Liver (tissue), 9 donors: Measurements from ENCODE around the gene HIKESHI. TPM values are rescaled to one million over a fixed set of nuclear protein-coding genes. Genes with fewer than 3 reads are reported as not detected.

Experiments
- DNase-seq: peaks from one replicate; pipeline ENCODE4 v3.0.0-alpha.2; 2017; ENCODE audit warnings: low spot score
- H3K27ac ChIP-seq, 2 donors: one replicate each; pipeline ENCODE4 v1.7.0; 2013; ENCODE audit warnings: inconsistent platforms in 2 of 2, low read length in 2 of 2, control low read depth in 1 of 2, low read depth in 1 of 2, mild to moderate bottlenecking in 1 of 2
- H3K27me3 ChIP-seq, 4 donors: one replicate each; pipeline versions ENCODE4 v1.6.1 to v1.7.0; 2013; ENCODE audit warnings: low read length in 3 of 4, inconsistent platforms in 1 of 4, mild to moderate bottlenecking in 1 of 4, moderate library complexity in 1 of 4; ENCODE audit not compliant: control insufficient read depth in 4 of 4, insufficient read depth in 4 of 4
- H3K36me3 ChIP-seq, 4 donors: one replicate each; pipeline versions ENCODE4 v1.6.1 to v1.7.0; 2013; ENCODE audit warnings: low read length in 3 of 4, mild to moderate bottlenecking in 3 of 4, low read depth in 1 of 4, moderate library complexity in 1 of 4; ENCODE audit not compliant: control insufficient read depth in 4 of 4, insufficient read depth in 3 of 4
- H3K4me1 ChIP-seq, 4 donors: one replicate each; pipeline versions ENCODE4 v1.6.1 to v1.7.0; 2013; ENCODE audit warnings: low read length in 3 of 4, mild to moderate bottlenecking in 3 of 4, moderate library complexity in 1 of 4; ENCODE audit not compliant: control insufficient read depth in 4 of 4, insufficient read depth in 4 of 4
- H3K4me3 ChIP-seq, 3 donors: one replicate each; pipeline versions ENCODE4 v1.6.1 to v1.7.0; 2013; ENCODE audit warnings: low read length in 3 of 3, control low read depth in 1 of 3, low read depth in 1 of 3, mild to moderate bottlenecking in 1 of 3
- H3K9ac ChIP-seq, 2 donors: one replicate each; pipeline ENCODE4 v1.7.0; 2013; ENCODE audit warnings: low read length in 2 of 2, mild to moderate bottlenecking in 2 of 2, moderate library complexity in 2 of 2, control low read depth in 1 of 2, low read depth in 1 of 2
- H3K9me3 ChIP-seq, 4 donors: one replicate each; pipeline versions ENCODE4 v1.6.1 to v1.7.0; 2013; ENCODE audit warnings: low read length in 3 of 4; ENCODE audit not compliant: control insufficient read depth in 4 of 4
- ATF3 ChIP-seq: IDR thresholded peaks from 2 replicates; pipeline ENCODE4 v1.6.1; 2016; ENCODE audit warnings: antibody characterized with exemption
- CTCF ChIP-seq: fragments of 150-350 bp; IDR thresholded peaks from 2 replicates; pipeline ENCODE4 v1.5.1; 2017; ENCODE audit warnings: improper control_type of control experiment, low read depth, low read length; ENCODE audit not compliant: missing input control
- EGR1 ChIP-seq, 2 donors: IDR thresholded peaks; 2 replicates each; pipeline ENCODE4 v1.6.1; 2016 to 2018; ENCODE audit warnings: antibody characterized with exemption in 2 of 2, low read depth in 2 of 2
- FOXA1 ChIP-seq: IDR thresholded peaks from 2 replicates; pipeline ENCODE4 v1.6.1; 2016; ENCODE audit warnings: antibody characterized with exemption
- GABPA ChIP-seq, 2 donors: IDR thresholded peaks in 1 of 2; conservative IDR thresholded peaks in 1 of 2; 2 replicates each; pipeline ENCODE4 v1.6.1; 2016; ENCODE audit warnings: antibody characterized with exemption in 2 of 2, mild to moderate bottlenecking in 1 of 2, moderate library complexity in 1 of 2
- HNF4A ChIP-seq, 2 donors: conservative IDR thresholded peaks; 2 replicates each; pipeline ENCODE4 v1.6.1; 2016; ENCODE audit warnings: antibody characterized with exemption in 2 of 2, mild to moderate bottlenecking in 2 of 2
- HNF4G ChIP-seq: IDR thresholded peaks from 2 replicates; pipeline ENCODE4 v1.6.1; 2016; ENCODE audit warnings: antibody characterized with exemption
- MAX ChIP-seq: IDR thresholded peaks from 2 replicates; pipeline ENCODE4 v1.6.1; 2016; ENCODE audit warnings: antibody characterized with exemption
- NR2F2 ChIP-seq: IDR thresholded peaks from 2 replicates; pipeline ENCODE4 v1.6.1; 2016; ENCODE audit warnings: antibody characterized with exemption
- RAD21 ChIP-seq, 2 donors: IDR thresholded peaks; 2 replicates each; pipeline ENCODE4 v1.6.1; 2016; ENCODE audit warnings: antibody characterized with exemption in 2 of 2, mild to moderate bottlenecking in 2 of 2
- RXRA ChIP-seq, 2 donors: IDR thresholded peaks; 2 replicates each; pipeline ENCODE4 v1.6.1; 2017 to 2018; ENCODE audit warnings: antibody characterized with exemption in 2 of 2, mild to moderate bottlenecking in 1 of 2
- SP1 ChIP-seq: IDR thresholded peaks from 2 replicates; pipeline ENCODE4 v1.6.1; 2018; ENCODE audit warnings: antibody characterized with exemption, mild to moderate bottlenecking
- TAF1 ChIP-seq: conservative IDR thresholded peaks from 2 replicates; pipeline ENCODE4 v1.6.1; 2016; ENCODE audit warnings: antibody characterized with exemption, mild to moderate bottlenecking
- YY1 ChIP-seq: IDR thresholded peaks from 2 replicates; pipeline ENCODE4 v1.6.1; 2016; ENCODE audit warnings: antibody characterized with exemption, mild to moderate bottlenecking
- WGBS: extraction: QIAGEN DNeasy Blood & Tissue Kit; methylation state at CpG from one replicate; pipeline ENCODE4 v1.1.7; 2013; 5-methylcytosine and 5-hydroxymethylcytosine counted together
- polyA plus RNA-seq, 2 donors: library from polyadenylated mRNA; stranded (reverse) in 1 of 2; unstranded in 1 of 2; fragments of 200-250 nt in 1 of 2; fragments of >200 nt in 1 of 2; fragmentation: Nextera tagmentation in 1 of 2; extraction: Ambion mirVana in 1 of 2; gene quantifications; one replicate each; pipeline versions ENCODE4 v1.2.1 to v1.2.3, GENCODE V29; 2013 to 2015
- total RNA-seq, 2 donors: library from RNA; depleted of rRNA; stranded (reverse); fragments of >200 nt; gene quantifications; one replicate each; pipeline ENCODE4 v1.2.3, GENCODE V29; 2014
- TF ChIP-seq, protein P1 (sequence below): IDR thresholded peaks from 2 replicates; pipeline ENCODE4 v1.6.1; 2016; ENCODE audit warnings: antibody characterized with exemption, mild to moderate bottlenecking
- donor health status: healthy.
- donor health status: healthy.
- donor health status: healthy.
- donor health status: healthy.
- donor health status: healthy.

The HIKESHI gene
- total and polyA plus RNA-seq, 4 donors: 13.3 to 23.3 (median 20.3) TPM

GRCh38 chr11:86341382-86341781, 39.3 kb downstream of the HIKESHI start:
- Histone ChIP-seq H3K27ac (no peak overlapping the region), H3K4me3 (no peak overlapping the region), H3K36me3 (peaks cover 1 to 18% (median 9%) of the 10 kb centered on the region in 4 donors), H3K9ac (no peak overlapping the region), H3K4me1 (no peaks in the 10 kb centered on the region), H3K27me3 (no peaks in the 10 kb centered on the region), H3K9me3 (no peaks in the 10 kb centered on the region)
- no peak for DNase-seq
- 97% methylated on average over 3 of the region's 3 CpGs for WGBS
- TF ChIP-seq MAX (no peak), HNF4G (no peak)

DNA sequence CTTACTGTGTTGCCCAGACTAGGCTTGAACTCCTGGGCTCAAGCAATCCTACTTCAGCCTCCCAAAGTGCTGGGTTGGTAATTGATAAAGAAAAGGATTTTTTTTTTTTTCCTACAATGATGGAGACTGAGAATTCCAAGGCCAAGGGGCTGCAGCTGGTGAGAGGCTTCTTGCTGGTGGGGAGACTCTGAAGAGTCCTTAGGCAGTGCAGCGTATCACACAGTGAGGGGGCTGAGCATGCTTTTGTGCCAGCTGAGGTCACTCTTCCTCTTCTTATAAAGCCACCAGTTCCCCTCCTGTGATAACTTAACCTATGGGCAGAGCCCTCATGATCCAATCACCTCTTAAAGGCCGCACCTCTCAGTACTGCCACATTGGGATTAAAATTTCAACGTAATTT, 44.5 kb downstream of the HIKESHI start:
- DNase-seq: no peak
- Histone ChIP-seq H3K4me1 (no peaks in the 10 kb centered on the region), H3K27ac (no peak overlapping the region), H3K27me3 (no peaks in the 10 kb centered on the region), H3K4me3 (no peak overlapping the region), H3K9ac (no peak overlapping the region), H3K36me3 (peaks cover 0 to 12% (median 6%) of the 10 kb centered on the region in 4 donors), H3K9me3 (no peaks in the 10 kb centered on the region)
- TF ChIP-seq YY1: no peak
- TF ChIP-seq HNF4A (conservative IDR thresholded peaks at IDR 0.05): no peak
- TF ChIP-seq CTCF: no peak
- TF ChIP-seq, protein P1, sequence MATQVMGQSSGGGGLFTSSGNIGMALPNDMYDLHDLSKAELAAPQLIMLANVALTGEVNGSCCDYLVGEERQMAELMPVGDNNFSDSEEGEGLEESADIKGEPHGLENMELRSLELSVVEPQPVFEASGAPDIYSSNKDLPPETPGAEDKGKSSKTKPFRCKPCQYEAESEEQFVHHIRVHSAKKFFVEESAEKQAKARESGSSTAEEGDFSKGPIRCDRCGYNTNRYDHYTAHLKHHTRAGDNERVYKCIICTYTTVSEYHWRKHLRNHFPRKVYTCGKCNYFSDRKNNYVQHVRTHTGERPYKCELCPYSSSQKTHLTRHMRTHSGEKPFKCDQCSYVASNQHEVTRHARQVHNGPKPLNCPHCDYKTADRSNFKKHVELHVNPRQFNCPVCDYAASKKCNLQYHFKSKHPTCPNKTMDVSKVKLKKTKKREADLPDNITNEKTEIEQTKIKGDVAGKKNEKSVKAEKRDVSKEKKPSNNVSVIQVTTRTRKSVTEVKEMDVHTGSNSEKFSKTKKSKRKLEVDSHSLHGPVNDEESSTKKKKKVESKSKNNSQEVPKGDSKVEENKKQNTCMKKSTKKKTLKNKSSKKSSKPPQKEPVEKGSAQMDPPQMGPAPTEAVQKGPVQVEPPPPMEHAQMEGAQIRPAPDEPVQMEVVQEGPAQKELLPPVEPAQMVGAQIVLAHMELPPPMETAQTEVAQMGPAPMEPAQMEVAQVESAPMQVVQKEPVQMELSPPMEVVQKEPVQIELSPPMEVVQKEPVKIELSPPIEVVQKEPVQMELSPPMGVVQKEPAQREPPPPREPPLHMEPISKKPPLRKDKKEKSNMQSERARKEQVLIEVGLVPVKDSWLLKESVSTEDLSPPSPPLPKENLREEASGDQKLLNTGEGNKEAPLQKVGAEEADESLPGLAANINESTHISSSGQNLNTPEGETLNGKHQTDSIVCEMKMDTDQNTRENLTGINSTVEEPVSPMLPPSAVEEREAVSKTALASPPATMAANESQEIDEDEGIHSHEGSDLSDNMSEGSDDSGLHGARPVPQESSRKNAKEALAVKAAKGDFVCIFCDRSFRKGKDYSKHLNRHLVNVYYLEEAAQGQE: no peak
- no peak for TF ChIP-seq NR2F2
- TF ChIP-seq RAD21 (IDR thresholded peaks at IDR 0.05): no peak
- no peak for TF ChIP-seq TAF1
- TF ChIP-seq SP1: no peak
- WGBS: 97% methylated on average over 3 of the region's 3 CpGs

- Histone ChIP-seq H3K9ac (no peak overlapping the region), H3K4me3 (no peak overlapping the region), H3K27ac (no peak overlapping the region), H3K9me3 (no peaks in the 10 kb centered on the region), H3K27me3 (no peaks in the 10 kb centered on the region), H3K4me1 (no peaks in the 10 kb centered on the region), H3K36me3 (no peaks in the 10 kb centered on the region)
- DNase-seq: no peak
- WGBS: 87% methylated on average over 4 of the region's 4 CpGs
- TF ChIP-seq EGR1 (IDR thresholded peaks at IDR 0.05; ENCODE audit: low read depth in 2 of 2) (no peak), YY1 (no peak), MAX (no peak), FOXA1 (no peak), ATF3 (no peak), HNF4A (conservative IDR thresholded peaks at IDR 0.05) (no peak), TAF1 (no peak), SP1 (no peak), RXRA (IDR thresholded peaks at IDR 0.05) (no peak), RAD21 (IDR thresholded peaks at IDR 0.05) (no peak), GABPA (IDR thresholded peaks at IDR 0.05 in 1 of 2, conservative IDR thresholded peaks at IDR 0.05 in 1 of 2) (no peak), CTCF (no peak)
- TF ChIP-seq, protein P1: no peak
These were observed 53.2 kb downstream of the HIKESHI start for GRCh38 chr11:86355256-86355655.
